ENCODE measurements around the gene MEGF11.

Gene MEGF11

DNA sequence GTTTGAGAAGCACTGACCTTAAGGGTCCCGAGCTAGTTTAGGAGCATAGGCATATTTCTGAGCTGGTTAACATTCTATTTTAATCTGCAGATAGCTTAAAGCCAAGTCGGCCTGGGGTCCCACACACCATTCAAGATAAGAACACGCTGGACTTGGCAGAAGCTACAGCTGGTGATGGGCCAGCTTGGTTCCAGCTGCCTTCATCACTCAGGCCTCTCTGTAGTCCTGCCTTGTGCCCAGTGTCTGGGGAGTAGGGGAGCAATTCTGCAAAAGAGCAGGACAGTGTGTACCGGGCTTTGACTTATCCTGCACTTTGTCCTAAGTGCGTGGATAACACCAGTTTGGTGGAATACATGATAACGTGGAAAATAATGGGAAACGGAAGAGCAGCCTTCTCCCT, 164.5 kb downstream of the MEGF11 start:
- DNase-seq (ENCODE audit: low spot score), result no peak

DNA sequence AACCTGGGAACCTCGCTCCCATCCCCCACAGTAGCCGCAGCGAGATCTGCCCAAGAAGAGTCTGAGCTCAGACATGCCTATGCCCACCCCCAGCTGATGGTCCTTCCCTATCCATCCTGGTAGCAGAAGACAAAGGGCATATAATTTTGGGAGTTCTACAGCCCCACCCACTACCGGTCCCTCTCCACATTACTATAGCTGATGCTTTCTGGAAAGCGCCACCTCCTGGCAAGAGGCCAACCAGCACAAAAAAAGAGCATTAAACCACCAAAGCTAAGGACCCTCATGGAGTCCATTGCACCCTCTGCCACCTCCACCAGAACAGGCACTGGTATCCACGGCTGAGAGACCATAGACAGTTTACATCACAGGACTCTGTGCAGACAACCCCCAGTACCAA, 168.4 kb downstream of the MEGF11 start:
- no peak for DNase-seq (ENCODE audit: low spot score)

DNA sequence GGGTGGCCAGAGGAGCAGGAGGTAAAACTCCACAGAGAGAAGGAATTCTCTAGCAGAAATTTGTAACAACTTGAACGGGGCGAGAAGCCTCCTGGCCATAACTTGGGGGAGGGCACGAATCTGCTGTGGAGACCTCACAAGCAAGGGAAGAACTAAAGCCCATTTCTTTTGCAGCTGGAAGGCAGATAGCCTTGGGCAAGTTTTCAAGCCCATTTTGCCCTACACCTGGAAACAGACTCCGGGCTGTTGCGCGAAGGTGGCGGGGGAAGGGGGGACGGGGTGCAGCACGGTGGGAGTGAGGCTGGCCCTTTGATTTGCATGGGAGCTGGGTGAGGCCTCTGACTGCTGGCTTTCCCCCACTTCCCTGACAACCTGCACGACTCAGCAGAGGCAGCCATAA, 168.8 kb downstream of the MEGF11 start:
- DNase-seq (ENCODE audit: low spot score), result no peak

DNA sequence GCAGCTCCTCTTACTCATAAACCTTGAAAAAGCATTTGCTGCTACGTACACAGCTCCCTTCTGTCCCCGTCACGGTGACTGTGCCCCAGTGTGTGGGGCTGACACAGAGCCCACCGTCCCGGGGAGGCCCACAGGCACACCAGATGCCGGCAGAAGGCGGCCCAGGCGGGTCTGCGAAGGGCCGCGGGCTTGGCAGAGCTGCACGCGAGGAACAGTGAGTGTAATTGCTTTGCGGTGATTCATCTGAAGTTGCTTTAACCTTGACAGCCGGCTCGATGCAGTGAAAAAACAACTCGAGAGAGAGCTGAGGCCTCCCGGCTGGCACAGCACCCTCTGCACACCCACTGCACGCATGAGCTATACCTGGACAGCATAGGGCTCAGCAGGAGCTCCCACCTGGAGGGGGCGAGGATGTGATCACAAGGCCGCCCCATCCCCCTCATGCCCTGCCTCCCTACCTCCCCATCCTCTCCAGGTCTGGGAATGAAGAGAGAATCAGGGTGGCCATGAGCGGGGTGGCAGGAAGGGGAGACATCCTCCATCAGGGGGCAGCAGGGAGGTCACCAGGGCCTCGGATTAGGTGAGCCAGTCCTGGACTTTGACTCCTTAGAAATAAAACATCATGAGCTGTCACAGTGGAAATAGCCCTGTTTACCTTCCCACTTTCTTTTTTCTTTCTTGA, 172.7 kb downstream of the MEGF11 start:
- peak; percentile 60 for DNase-seq (ENCODE audit: low spot score)

DNA sequence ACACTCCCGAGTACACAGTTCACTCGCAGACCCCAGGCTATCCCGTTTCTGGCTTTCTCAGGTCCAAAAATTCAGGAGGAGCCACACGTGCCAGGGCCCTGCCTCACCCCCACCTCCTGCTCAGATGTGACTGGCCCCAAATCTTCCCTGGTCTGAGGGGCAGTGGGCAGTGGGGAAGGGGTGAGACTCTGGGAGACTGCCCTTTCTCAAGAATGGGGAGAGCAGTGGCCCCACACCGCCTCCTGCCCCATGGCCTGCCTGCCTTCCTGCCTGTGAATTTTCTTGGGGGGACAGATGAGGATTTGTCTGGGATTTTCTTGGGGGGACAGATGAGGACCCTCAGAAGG, 174.6 kb downstream of the MEGF11 start:
- DNase-seq (ENCODE audit: low spot score), result no peak

DNA sequence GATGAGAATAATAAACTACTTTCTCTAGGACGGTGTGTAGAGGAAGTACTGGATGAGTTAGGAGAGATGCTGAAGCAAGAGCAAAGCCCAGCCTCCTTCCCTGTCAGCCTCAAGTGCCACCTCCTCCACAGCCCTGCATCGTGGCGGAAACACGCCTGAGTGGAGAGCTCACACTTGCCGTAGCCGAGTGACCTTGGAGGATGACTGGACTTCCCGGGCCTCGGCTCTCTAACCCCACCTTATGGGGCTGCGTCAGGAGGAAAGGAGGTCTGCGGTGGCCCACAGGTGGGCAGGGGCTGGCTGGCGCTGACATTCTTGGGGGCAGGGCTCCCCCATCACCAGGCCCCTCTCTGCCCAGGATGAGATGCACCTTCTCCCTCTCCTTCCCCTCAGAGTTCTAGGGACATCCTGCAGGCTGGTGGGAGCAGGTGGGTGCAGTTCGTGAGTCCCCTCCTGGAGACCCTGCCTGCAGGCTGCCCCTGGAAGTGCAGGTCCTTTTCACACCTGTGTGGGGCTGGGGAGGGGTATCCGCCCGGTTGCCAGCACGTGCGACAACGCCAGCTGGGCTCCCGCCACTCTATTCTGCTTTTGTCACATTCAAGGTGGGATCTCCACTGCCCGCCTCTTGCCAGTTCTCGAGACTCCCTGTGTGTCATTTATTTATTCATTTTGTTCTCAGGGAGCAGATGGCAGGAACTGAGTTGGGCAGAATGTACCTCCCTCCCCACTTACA, 175.2 kb downstream of the MEGF11 start:
- DNase-seq (ENCODE audit: low spot score), result no peak

DNA sequence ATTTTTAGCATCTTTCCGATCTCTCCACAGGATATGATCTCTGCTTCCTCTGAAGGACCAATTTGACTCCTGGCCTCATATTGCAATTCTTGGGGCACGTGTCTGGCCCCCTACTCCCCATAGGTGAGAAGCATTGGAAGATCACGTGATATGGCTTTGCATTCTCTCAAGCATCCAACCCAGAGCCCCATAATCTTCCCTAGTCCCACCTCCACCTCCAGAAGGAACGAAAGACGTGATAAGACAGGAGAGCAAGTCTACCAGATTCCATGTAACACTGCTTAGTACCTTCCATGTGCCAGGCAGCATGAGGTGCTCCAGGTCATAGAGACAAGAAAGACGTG, 176.3 kb downstream of the MEGF11 start:
- DNase-seq (ENCODE audit: low spot score), result no peak

DNA sequence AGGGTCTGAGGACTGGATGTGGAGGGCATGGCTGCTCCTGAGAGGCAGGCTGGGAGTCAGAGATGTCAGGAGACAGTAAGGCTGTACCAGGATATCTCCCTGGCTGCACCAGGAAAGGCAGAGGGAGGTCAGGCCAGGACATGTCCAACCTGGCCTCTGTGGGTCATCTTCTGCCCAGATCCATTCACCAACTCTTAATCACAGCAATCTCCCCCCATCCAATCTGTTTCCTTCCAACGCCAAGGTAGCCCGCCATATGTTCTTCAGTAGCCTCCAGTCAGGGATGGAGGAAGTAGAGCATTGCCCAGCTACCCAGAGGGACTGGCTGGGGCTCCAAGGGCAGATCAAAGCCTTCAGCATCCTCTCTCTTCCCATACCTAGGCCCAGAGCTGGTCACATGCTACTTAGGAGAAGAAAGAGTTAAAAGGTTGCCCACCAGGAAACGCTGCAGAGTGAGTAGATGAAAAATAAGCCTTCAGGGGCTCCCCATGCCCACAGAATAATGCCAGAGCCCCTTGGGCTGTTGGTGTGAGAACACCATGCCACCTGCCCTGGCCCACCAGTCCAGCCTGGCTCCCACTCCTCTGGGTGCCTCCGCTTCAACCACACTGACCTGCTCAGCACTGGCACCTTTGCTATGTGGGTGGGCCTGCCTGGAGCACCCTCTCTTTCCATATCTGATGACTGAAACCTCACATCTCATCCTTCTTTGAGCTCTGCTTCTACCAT, 176.8 kb downstream of the MEGF11 start:
- no peak for DNase-seq (ENCODE audit: low spot score)

DNA sequence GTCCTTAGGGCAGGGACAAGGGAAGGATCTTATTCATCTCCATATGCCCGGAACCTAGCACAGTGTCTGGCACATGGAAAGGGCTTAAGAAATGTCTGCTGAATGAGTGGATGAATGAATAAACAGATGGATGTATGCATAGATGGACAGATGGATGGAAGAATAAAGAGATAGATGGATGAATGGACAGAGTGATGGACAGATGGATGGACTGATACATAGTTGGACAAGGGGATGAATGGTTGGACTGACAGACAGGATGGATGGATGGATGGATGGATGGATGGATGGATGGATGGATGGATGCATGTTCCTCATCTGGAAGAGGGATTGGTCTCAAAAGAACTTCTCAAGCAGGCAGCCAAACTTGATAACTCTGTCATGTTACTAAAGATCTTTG, 177.6 kb downstream of the MEGF11 start:
- DNase-seq (ENCODE audit: low spot score), result no peak

DNA sequence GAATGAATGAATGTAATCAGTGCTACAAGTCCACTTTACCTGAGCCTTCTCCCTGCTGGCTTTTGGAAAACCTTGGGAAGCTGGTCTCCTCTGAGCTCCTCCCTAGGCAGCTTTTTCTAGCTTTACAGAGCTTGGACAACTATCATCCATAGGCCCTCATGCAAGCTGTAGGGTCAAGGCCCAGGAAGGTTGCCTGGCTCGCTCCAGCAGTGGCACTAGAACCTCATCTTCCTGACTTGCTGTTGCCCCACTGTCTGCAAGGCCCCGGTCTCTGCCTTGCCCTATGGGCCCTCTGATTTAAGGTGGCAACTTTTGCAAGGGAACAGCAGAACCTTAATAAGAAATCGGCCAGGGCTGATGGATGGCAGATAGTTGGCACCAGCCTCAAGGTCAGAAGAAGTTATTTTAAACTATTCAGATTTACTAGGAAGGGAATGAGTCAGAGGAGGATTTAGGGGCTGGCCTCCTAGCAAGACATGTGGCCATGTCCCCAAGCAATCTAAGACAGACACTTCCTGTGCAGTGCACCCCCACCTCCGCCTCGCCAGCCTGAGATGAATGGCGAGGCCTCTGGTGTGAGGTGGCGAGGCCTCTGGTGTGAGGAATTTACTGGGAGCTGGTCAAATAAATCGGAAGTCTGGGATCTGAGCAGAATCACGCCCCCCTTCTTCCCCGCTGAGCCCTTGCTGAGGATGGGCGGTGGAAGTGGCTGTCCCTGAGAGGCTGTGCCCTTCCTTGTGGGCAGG, 180.8 kb downstream of the MEGF11 start:
- DNase-seq (ENCODE audit: low spot score), result peak; percentile 25

DNA sequence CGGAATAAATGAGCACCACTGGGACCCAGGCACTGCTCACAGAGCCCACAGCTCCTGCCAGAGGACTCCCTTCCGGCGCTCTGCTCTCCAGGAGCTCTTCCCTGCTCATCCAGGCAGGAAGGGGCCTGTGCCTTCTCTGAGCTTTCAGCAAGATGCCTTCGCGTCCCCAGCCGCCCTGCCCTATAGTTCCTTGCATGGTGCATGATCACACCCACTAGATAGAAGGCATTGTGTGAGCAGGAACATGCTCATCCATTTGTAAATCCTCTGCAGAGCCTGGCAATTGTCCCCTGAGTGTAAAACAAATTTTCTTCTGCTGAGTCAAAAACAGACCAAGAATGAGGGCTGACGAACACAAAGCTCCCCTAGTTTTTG, 181.6 kb downstream of the MEGF11 start:
- no peak for DNase-seq (ENCODE audit: low spot score)

DNA sequence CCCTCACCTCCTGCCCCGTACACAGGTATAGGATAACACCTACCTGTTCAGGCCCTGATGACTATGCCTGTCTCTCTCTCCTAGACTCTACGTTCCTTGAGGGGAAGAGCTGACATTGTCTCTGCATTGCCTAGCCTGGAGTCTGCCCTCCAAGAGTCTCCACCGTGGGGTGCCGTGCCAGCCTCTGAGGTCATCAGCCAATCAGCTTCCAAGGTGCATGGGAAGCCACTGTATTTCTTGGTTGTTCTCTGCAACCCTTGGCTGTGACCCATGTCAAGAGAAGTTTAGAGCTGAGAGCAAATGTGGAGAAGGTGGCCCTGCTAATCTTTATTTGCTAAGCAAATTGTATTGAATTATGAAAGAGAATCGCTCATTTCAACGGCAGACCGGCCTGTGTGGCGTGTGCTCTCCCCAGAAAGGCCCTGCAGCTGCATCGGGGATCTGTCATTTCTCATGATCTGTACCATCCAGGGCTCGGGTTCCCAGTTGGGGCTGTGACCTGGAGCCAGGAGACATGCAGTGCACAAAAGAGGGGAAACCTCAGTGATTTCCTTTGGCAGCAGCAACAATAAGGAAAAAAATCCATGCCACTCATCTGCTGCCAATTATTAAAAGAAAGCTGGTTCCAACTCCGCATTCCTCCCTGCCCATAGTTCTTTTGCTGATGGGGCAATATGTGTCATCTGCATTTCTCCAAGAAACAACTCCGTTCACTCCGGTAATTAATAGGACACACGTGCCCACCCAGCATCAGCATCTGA, 182.2 kb downstream of the MEGF11 start:
- no peak for DNase-seq (ENCODE audit: low spot score)

DNA sequence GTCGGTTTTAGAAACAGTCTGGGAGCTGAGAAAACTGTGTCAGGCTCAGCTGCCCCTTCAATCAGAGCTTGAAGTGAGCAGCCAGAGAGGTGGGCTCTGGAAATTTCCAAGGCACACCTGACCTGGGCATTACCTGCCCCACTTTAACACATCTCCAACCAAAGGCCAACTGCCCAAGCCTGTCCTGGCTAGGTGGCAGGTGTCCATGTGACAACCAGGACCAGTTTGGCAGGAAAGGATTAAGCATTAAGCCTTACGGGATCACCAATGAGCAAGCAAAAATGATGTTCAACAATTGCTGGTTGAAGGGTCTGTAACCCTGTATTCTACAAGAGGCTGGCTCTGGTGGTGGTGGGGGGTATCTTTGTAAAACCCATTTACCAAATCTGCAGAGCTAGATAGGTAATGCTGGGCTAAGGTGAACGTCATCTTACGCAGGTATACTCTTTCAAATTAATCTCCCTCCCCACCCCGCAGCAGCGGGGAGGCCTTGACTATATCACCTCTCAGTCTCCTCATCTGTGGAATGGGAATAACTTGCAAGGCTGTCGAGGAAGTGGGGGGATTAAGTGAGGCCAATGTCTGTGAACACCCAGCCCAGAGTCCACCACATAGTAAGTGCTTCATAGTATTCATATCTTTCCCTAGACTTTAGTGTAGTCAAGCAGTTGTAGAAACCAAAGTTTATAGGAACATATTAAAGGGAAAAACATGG, 183.2 kb downstream of the MEGF11 start:
- DNase-seq (ENCODE audit: low spot score), result no peak

DNA sequence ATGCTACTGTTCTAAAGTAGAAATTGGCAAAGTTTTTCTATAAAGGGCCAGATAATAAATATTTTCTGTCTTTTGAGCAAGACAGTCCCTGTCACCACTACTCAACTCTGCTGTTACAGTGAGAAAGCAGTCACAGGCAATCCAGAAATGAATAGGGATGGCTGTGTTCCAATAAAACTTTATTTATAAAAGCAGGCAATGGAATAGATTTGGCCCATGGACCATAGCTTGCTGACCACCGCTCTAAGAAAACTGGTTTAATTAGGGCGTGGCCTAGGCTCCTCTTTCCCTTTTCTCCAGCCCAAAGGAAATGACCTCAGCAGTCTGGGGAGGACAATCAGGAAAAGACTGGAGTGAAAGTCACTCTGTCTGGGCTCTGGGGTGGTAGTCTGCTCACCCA, 183.8 kb downstream of the MEGF11 start:
- DNase-seq (ENCODE audit: low spot score), result no peak

DNA sequence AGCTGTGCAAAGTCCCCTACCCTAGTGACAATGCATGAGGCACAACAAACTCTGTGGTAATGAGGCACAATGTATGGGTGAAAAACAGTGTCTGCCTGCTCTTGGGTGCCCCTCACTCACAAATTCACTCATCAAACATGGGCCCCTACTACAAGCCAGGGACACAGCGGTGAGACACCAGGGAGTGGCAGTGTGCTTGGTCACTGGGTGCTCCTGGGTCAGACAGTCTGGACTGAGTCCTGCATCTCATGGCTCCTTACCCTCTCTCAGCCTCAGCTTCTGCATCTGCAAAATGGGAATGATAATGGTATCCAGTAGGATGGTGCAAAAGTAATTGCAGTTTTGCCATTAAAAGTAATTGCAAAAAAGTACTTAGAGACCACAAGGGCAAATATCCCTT, 184.7 kb downstream of the MEGF11 start:
- DNase-seq (ENCODE audit: low spot score), result no peak

DNA sequence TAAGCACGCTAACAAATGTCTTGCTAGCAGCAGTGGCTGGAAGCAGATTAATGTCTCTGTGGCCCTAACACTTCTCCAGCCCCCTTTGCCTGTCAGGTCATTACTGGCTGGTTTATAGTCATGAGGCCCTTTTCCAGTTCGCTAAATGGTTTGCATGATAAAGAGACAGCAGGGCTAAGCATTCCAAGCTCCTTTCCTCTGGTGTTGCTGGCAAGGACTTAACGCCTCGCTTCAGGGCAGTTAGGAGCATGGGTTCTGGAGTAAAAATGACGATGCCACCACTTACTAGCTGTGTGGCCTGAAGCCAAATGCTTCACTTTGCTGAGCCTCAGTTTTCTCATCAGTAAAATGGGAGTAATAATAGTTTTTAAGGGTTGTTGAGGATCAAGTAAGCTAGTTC, 185.9 kb downstream of the MEGF11 start:
- DNase-seq (ENCODE audit: low spot score), result no peak

DNA sequence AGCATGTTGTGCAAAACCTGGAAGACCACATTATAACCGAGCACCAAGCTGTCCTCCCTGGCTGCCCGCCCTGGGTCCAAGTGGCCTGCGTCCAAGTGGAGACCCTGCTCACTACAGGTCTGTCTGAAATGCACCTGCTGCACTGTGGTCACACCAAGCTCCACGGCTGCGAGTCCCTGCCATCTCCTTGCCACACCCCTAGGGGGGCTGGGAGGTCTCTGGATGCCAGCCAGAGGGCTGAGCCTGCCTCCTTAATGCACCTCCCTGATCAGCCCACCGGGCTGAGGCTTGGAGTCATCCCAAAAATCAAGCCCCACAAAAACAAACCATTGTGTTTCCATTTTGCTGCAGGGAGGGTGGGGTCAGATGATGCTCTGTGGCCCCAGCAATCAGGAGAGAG, 187.1 kb downstream of the MEGF11 start:
- DNase-seq (ENCODE audit: low spot score), result no peak

DNA sequence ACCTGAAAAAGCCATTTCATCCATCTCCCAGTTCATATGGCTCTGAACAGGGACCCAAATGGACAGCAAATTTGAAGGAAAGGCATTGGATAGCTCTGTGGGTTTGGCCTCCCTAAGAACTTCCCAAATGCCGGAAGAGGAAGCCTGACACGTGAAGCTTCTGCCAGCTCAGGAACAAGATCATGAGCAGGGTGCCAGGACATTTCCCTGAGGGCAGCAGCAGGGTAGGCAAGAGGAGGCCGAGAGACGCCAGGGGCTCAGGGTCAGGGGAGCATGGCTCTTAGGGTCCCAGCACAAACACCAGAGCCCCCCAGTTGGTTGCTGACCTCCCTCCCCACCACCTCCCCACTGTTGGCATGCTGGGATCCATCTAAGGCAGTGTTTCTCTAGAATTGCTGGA, 187.5 kb downstream of the MEGF11 start:
- no peak for DNase-seq (ENCODE audit: low spot score)

DNA sequence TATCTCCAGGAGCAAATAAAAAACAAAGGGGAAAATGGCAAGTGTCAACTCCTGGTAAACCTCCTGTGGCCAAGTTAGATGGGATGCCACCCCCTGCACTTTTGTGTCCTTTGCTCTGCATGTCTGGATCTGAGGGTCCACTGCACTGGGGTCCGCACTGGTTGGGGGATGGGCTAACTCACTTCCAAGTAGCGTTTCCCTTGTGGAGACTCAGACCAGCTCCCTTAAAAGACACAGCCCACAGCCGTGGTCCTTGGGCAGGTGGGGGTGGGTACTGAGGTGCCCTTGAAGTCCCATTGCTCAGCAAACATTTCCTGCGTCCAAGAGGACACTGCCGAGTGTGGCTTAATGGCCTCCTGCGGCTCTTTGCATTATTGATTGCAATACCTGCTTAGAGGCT, 188.2 kb downstream of the MEGF11 start:
- DNase-seq (ENCODE audit: low spot score), result no peak

DNA sequence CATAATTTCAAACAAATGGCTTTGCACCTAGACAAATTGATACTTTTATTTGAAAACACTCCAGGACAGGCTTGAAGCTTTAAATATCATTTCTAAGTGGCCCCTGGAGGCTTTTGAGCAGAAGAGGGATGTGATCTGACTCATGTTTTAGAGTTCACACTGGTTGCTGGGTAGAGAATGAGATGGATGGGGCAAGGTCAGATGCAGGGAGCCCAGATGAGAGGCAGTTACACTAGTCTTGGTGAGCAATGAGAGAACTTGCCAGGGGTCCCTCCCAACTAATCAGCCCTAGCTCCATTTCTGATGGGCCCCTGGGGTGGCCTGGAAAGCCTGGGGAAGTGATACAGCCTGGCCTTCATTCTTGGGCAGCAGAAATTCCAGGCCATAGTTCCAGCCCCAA, 190.4 kb downstream of the MEGF11 start:
- no peak for DNase-seq (ENCODE audit: low spot score)

DNA sequence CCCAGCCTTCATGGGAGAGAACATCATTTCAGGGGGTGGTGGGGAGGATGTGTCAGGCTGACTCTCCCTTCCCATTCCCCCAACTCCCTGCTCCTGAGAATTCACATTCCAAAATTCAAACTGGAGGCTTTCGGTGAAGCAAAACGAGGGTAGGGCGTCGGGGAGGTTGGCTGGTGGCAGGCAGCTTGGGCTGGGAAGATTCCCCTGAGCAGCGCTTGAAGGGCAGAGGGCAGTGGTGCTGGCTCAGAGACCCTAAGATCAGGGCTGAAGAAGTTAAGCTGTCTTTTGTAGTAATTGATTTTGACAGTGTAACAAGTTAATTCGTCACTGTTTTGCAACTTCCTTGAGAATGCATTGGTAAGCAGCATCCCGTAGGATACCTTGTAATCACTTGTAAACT, 196.5 kb downstream of the MEGF11 start:
- no peak for DNase-seq (ENCODE audit: low spot score)

DNA sequence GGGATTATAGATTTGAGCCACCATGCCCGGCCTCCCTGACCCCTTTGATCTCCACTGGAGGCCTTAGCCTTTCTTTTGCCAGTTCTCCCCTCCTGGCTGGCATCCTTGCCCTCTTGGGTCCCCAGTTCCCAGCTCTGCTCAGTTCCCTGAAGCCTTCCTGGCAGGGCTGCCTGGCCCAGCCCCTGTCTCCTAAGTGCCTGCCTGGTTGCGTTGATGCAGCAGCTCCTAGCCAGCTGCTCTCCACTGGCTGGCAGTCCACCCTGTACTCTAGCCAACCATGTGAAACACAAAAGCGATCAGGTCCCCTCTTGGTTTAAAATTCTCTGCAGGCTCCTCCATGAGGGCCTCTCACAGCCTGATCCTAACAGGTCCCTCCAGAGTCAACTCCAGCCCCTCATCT, 199.6 kb downstream of the MEGF11 start:
- no peak for DNase-seq (ENCODE audit: low spot score)
